Gastroesophageal sphincter (tissue), 3 donors: ENCODE results near the gene UROS.

Experiments
- CTCF ChIP-seq, 4 experiments: fragments of 200-600 bp in 2 of 4; fragments of 450-650 bp in 2 of 4; sonication (generic) in 1 of 4; IDR thresholded peaks; one replicate each; pipeline ENCODE4 v1.5.1; 2017 to 2019; ENCODE audit warnings: antibody characterized with exemption in 4 of 4, mild to moderate bottlenecking in 2 of 4, moderate library complexity in 2 of 4
- POLR2A ChIP-seq, 2 donors: fragments of 450-650 bp; IDR thresholded peaks; one replicate each; pipeline ENCODE4 v1.6.1; 2017; ENCODE audit warnings: antibody characterized with exemption in 2 of 2, mild to moderate bottlenecking in 2 of 2, moderate library complexity in 1 of 2
- POLR2AphosphoS5 ChIP-seq: sonication (generic); formaldehyde crosslinking; IDR thresholded peaks from one replicate; pipeline ENCODE4 v1.6.1; 2017; ENCODE audit warnings: antibody characterized with exemption

GRCh38 chr10:125742465-125742864 lies 80.6 kb downstream of the UROS start:
- TF ChIP-seq CTCF (IDR thresholded peaks at IDR 0.05) (no peak), POLR2AphosphoS5 (no peak), POLR2A (IDR thresholded peaks at IDR 0.05) (no peak)
